Trophoblast cell (in vitro differentiated cells and primary cell): ENCODE measurements around the gene MSANTD2.

ENCODE experiments used
- DNase-seq, 2 donors: peaks; one replicate each; pipeline ENCODE4 v3.0.0-alpha.2; 2016
- H2AFZ ChIP-seq: 2 replicates; pipeline ENCODE4 v1.6.1; 2013; ENCODE audit warnings: low read length, moderate library complexity, mild to moderate bottlenecking; ENCODE audit not compliant: insufficient read depth, poor library complexity
- H2AK5ac ChIP-seq: 2 replicates; pipeline ENCODE4 v1.6.1; 2013; ENCODE audit warnings: mild to moderate bottlenecking, low read length
- H2BK120ac ChIP-seq: 2 replicates; pipeline ENCODE4 v1.6.1; 2013; ENCODE audit warnings: low read length, mild to moderate bottlenecking, moderate library complexity; ENCODE audit not compliant: insufficient read depth, poor library complexity
- H2BK12ac ChIP-seq: 2 replicates; pipeline ENCODE4 v1.6.1; 2013; ENCODE audit warnings: mild to moderate bottlenecking, low read length, moderate library complexity
- H2BK5ac ChIP-seq: 2 replicates; pipeline ENCODE4 v1.6.1; 2013; ENCODE audit warnings: low read length, low read depth, moderate library complexity, mild to moderate bottlenecking; ENCODE audit not compliant: poor library complexity
- H3K14ac ChIP-seq: 2 replicates; pipeline ENCODE4 v1.6.1; 2013; ENCODE audit warnings: mild to moderate bottlenecking, low read length
- H3K18ac ChIP-seq: 2 replicates; pipeline ENCODE4 v1.6.1; 2013; ENCODE audit warnings: mild to moderate bottlenecking, low read length
- H3K23ac ChIP-seq: 2 replicates; pipeline ENCODE4 v1.6.1; 2013; ENCODE audit warnings: low read length
- H3K27ac ChIP-seq: 2 replicates; pipeline ENCODE4 v1.5.1; 2013; ENCODE audit warnings: low read depth, mild to moderate bottlenecking, inconsistent platforms, low read length, moderate library complexity
- H3K27me3 ChIP-seq: 2 replicates; pipeline ENCODE4 v1.6.1; 2013; ENCODE audit warnings: inconsistent platforms, mild to moderate bottlenecking, low read length, moderate library complexity; ENCODE audit not compliant: insufficient read depth
- H3K36me3 ChIP-seq, 2 experiments: 1 replicate in 1 of 2; 2 replicates in 1 of 2; pipeline ENCODE4 v1.6.1; 2013; ENCODE audit warnings: low read length in 2 of 2, mild to moderate bottlenecking in 2 of 2, moderate library complexity in 1 of 2; ENCODE audit not compliant: insufficient read depth in 2 of 2, control insufficient read depth in 1 of 2
- H3K4ac ChIP-seq: 2 replicates; pipeline ENCODE4 v1.6.1; 2013; ENCODE audit warnings: low read depth, mild to moderate bottlenecking, low read length, moderate library complexity
- H3K4me1 ChIP-seq, 2 experiments: 1 replicate in 1 of 2; 2 replicates in 1 of 2; pipeline ENCODE4 v1.6.1; 2013; ENCODE audit warnings: low read length in 2 of 2, mild to moderate bottlenecking in 2 of 2, moderate library complexity in 1 of 2; ENCODE audit not compliant: insufficient read depth in 2 of 2, control insufficient read depth in 1 of 2
- H3K4me2 ChIP-seq: 2 replicates; pipeline ENCODE4 v1.6.1; 2013; ENCODE audit warnings: inconsistent platforms, mild to moderate bottlenecking, low read length, moderate library complexity
- H3K4me3 ChIP-seq: 2 replicates; pipeline ENCODE4 v1.5.1; 2013; ENCODE audit warnings: mild to moderate bottlenecking, low read depth, low read length, inconsistent platforms
- H3K79me1 ChIP-seq: one replicate; pipeline ENCODE4 v1.6.1; 2013; ENCODE audit warnings: low read length
- H3K79me2 ChIP-seq: 2 replicates; pipeline ENCODE4 v1.6.1; 2013; ENCODE audit warnings: low read length, mild to moderate bottlenecking; ENCODE audit not compliant: control insufficient read depth, insufficient read depth, poor library complexity
- H3K9ac ChIP-seq: 2 replicates; pipeline ENCODE4 v1.6.1; 2013; ENCODE audit warnings: mild to moderate bottlenecking, low read length
- H3K9me3 ChIP-seq: 2 replicates; pipeline ENCODE4 v1.6.1; 2013; ENCODE audit warnings: low read depth, mild to moderate bottlenecking, control low read depth, inconsistent platforms, low read length; ENCODE audit not compliant: insufficient read depth
- H4K12ac ChIP-seq: 2 replicates; pipeline ENCODE4 v1.6.1; 2013; ENCODE audit warnings: low read depth, mild to moderate bottlenecking, low read length, moderate library complexity
- H4K8ac ChIP-seq: 2 replicates; pipeline ENCODE4 v1.6.1; 2013; ENCODE audit warnings: low read depth, mild to moderate bottlenecking, low read length, moderate library complexity
- H4K91ac ChIP-seq: one replicate; pipeline ENCODE4 v1.6.1; 2013; ENCODE audit warnings: low read depth, mild to moderate bottlenecking, low read length, moderate library complexity
- WGBS: extraction: QIAGEN DNeasy Blood & Tissue Kit; methylation state at CpG from one replicate; pipeline ENCODE4 v1.1.7; 2013; ENCODE audit warnings: missing lambda C conversion rate; ENCODE audit not compliant: insufficient read length, insufficient coverage; ENCODE audit errors: extremely low coverage; 5-methylcytosine and 5-hydroxymethylcytosine counted together

Gene MSANTD2

DNA sequence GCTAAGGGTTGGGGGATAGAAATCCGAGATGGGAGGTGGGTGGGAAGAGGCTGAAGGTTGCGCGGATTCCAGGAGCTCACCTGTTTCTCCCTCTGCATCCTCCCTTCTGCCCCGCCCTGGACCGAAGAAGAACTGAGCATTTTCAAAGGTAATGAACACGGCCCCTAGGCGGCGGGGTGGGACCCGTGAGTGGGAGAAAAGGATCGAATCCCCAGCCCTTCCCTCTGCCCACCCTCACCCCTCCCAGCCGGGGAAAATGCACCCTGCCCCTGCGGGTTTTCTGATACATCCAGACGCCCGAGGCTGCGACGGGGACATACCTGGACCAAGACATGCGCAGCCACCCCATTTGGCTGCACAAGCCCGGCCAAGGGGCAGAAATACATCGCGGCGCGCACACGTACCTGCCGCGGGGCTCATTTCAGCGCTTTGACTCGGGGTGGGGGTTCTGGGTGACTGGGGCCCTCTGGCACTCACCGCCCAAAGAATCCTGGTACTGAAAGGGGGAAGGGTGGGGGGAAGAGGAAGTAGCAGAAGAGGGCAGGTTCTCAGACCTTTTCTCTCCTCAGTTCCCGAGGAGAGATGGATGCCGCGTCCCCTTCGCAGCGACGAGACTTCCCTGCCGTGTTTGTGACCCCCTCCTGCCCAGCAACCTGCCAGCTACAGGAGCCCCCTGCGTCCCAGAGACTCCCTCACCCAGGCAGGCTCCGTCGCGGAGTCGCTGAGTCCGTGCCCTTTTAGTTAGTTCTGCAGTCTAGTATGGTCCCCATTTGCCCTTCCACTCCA lies 54.2 kb downstream of the MSANTD2 start:
- Histone ChIP-seq H2AK5ac (no peak overlapping the region), H3K4me2 (peak overlapping the region; percentile 63), H3K27me3 (peaks cover 78% of the 10 kb centered on the region), H3K36me3 (no peaks in the 10 kb centered on the region), H3K4ac (no peak overlapping the region), H3K4me1 (peaks cover 6 to 12% of the 10 kb centered on the region in 2 experiments), H3K18ac (no peak overlapping the region), H4K91ac (no peak overlapping the region), H2AFZ (peak overlapping the region; percentile 2), H2BK120ac (no peak overlapping the region), H3K79me2 (no peaks in the 10 kb centered on the region), H3K14ac (no peak overlapping the region), H4K8ac (no peak overlapping the region), H3K9me3 (peaks cover 4% of the 10 kb centered on the region), H3K9ac (no peak overlapping the region), H4K12ac (no peak overlapping the region), H3K27ac (no peak overlapping the region), H3K23ac (no peak overlapping the region), H3K79me1 (no peaks in the 10 kb centered on the region), H3K4me3 (peak overlapping the region; percentile 51), H2BK12ac (no peak overlapping the region), H2BK5ac (no peak overlapping the region)
- DNase-seq: peak; percentile 52 to 66
- WGBS: no CpG with 5 or more reads among the region's 41 CpGs

- Histone ChIP-seq H3K4me2 (no peak overlapping the region), H4K91ac (no peak overlapping the region), H3K9ac (no peak overlapping the region), H2BK12ac (no peak overlapping the region), H4K8ac (no peak overlapping the region), H3K4me1 (peaks cover 8 to 14% of the 10 kb centered on the region in 2 experiments), H3K79me2 (no peaks in the 10 kb centered on the region), H2BK5ac (no peak overlapping the region), H3K14ac (no peak overlapping the region), H4K12ac (no peak overlapping the region), H3K4me3 (no peak overlapping the region), H3K36me3 (no peaks in the 10 kb centered on the region), H3K27ac (no peak overlapping the region), H2AFZ (no peak overlapping the region), H3K79me1 (no peaks in the 10 kb centered on the region), H3K4ac (no peak overlapping the region), H2AK5ac (no peak overlapping the region), H3K23ac (no peak overlapping the region), H3K9me3 (peaks cover 4% of the 10 kb centered on the region), H3K18ac (no peak overlapping the region), H2BK120ac (no peak overlapping the region), H3K27me3 (peaks cover 81% of the 10 kb centered on the region)
- no peak for DNase-seq
- WGBS: no CpG with 5 or more reads among the region's 44 CpGs
Observed at GRCh38 chr11:124745270-124745834, 54.9 kb downstream of the MSANTD2 start.

DNA sequence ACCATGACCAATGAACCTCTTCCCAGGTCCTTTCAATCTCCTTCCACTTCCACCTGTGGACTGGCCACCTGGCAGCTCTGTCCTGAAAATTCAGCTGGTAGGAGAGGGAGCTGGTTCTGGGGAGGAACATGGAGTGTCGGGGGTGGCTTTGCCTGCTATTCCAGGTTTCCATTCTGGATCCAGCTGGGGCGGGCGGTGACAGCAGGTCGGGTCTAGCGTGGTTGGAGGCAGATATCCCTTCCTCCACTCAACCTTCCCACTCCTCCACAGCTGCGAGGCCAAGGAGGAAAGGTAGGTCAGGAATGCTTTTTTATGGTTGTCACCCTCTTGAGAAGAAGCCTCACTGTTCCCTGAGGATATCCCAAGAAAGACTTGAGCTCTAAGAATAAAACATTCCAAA lies 57.2 kb downstream of the MSANTD2 start:
- Histone ChIP-seq H3K79me2 (no peaks in the 10 kb centered on the region), H3K36me3 (no peaks in the 10 kb centered on the region), H3K4me2 (no peak overlapping the region), H2BK120ac (no peak overlapping the region), H3K18ac (no peak overlapping the region), H3K4me3 (no peak overlapping the region), H3K4ac (no peak overlapping the region), H4K12ac (no peak overlapping the region), H4K8ac (no peak overlapping the region), H3K4me1 (peaks cover 15 to 20% of the 10 kb centered on the region in 2 experiments), H3K79me1 (no peaks in the 10 kb centered on the region), H4K91ac (no peak overlapping the region), H3K9me3 (peaks cover 5% of the 10 kb centered on the region), H2BK5ac (no peak overlapping the region), H3K9ac (no peak overlapping the region), H2AK5ac (no peak overlapping the region), H2BK12ac (no peak overlapping the region), H3K27ac (no peak overlapping the region), H2AFZ (no peak overlapping the region), H3K27me3 (peaks cover 85% of the 10 kb centered on the region), H3K23ac (no peak overlapping the region), H3K14ac (no peak overlapping the region)
- no CpG with 5 or more reads among the region's 6 CpGs for WGBS
- no peak for DNase-seq

DNA sequence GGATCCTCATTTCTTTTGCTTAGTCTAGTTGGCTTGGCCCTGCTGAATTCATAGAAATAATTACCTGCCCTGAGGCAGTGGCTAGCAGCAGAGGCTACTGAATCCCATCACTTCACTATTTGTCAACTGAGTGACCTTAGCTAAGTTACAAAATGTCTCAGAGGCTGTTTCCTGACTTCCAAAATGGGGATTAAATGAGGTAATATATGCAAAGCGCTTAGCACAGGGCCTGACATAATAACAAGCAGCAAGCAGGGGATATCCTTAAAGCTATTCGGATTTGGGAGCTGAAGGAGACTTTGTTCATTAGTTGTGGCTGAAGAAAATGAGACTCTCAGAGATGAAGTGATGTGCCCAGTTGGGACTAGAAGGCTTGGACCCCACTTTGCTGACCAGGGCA lies 57.7 kb downstream of the MSANTD2 start:
- no peak overlapping the region for H3K23ac ChIP-seq
- peaks cover 8% of the 10 kb centered on the region for H3K9me3 ChIP-seq
- H4K8ac ChIP-seq: no peak overlapping the region
- no peak overlapping the region for H4K12ac ChIP-seq
- peaks cover 15 to 20% of the 10 kb centered on the region in 2 experiments for H3K4me1 ChIP-seq
- no peak overlapping the region for H3K9ac ChIP-seq
- H3K27me3 ChIP-seq: peaks cover 82% of the 10 kb centered on the region
- H3K79me1 ChIP-seq: no peaks in the 10 kb centered on the region
- H3K36me3 ChIP-seq: no peaks in the 10 kb centered on the region
- no peak overlapping the region for H3K14ac ChIP-seq
- DNase-seq: no peak
- H2BK5ac ChIP-seq: no peak overlapping the region
- H2AFZ ChIP-seq: no peak overlapping the region
- H3K18ac ChIP-seq: no peak overlapping the region
- no peak overlapping the region for H3K27ac ChIP-seq
- H2AK5ac ChIP-seq: no peak overlapping the region
- no peak overlapping the region for H3K4me3 ChIP-seq
- no peak overlapping the region for H3K4ac ChIP-seq
- H4K91ac ChIP-seq: no peak overlapping the region
- H2BK120ac ChIP-seq: no peak overlapping the region
- H2BK12ac ChIP-seq: no peak overlapping the region
- H3K4me2 ChIP-seq: no peak overlapping the region
- no peaks in the 10 kb centered on the region for H3K79me2 ChIP-seq
- WGBS: no CpG with 5 or more reads among the region's 2 CpGs
